ENCODE data around the gene CCHCR1.

The CCHCR1 gene

GRCh38 chr6:31129130-31129529 is 28.5 kb downstream of the CCHCR1 start:
- Histone ChIP-seq H3K27me3 (ENCODE audit: insufficient read depth, poor library complexity, severe bottlenecking) (peaks cover 5% of the 10 kb centered on the region), H3K4me3 (replicated peaks; ENCODE audit: insufficient read depth, low read length) (no peak overlapping the region), H3K27ac (replicated peaks) (no peak overlapping the region)
- TF ChIP-seq SPI1 (IDR thresholded peaks at IDR 0.05; ENCODE audit: borderline replicate concordance, low read depth) = no peak
- no peak for TF ChIP-seq REST (IDR thresholded peaks at IDR 0.05; ENCODE audit: insufficient replicate concordance, low read depth)
- no peak for TF ChIP-seq CTCF (IDR thresholded peaks at IDR 0.05; ENCODE audit: insufficient read depth, low read length)
- no peak for TF ChIP-seq POLR2AphosphoS5 (IDR thresholded peaks at IDR 0.05; ENCODE audit: low read depth)
- TF ChIP-seq GABPA (IDR thresholded peaks at IDR 0.05; ENCODE audit: low read depth) = no peak
- no peak for DNase-seq (ENCODE audit: low read depth in 1 of 2, low spot score in 1 of 2)

GRCh38 chr6:31128093-31128676 is 29.4 kb downstream of the CCHCR1 start:
- TF ChIP-seq CTCF (IDR thresholded peaks at IDR 0.05; ENCODE audit: insufficient read depth, low read length) (peak; percentile 84), SPI1 (IDR thresholded peaks at IDR 0.05; ENCODE audit: borderline replicate concordance, low read depth) (no peak), POLR2AphosphoS5 (IDR thresholded peaks at IDR 0.05; ENCODE audit: low read depth) (no peak), REST (IDR thresholded peaks at IDR 0.05; ENCODE audit: insufficient replicate concordance, low read depth) (no peak), GABPA (IDR thresholded peaks at IDR 0.05; ENCODE audit: low read depth) (no peak)
- Histone ChIP-seq H3K27ac (replicated peaks) (no peak overlapping the region), H3K4me3 (replicated peaks; ENCODE audit: insufficient read depth, low read length) (no peak overlapping the region), H3K27me3 (ENCODE audit: insufficient read depth, poor library complexity, severe bottlenecking) (peaks cover 5% of the 10 kb centered on the region)
- peak; percentile 17 to 40 for DNase-seq (ENCODE audit: low read depth in 1 of 2, low spot score in 1 of 2)

GRCh38 chr6:31126396-31127175 is 31.0 kb downstream of the CCHCR1 start:
- TF ChIP-seq CTCF (IDR thresholded peaks at IDR 0.05; ENCODE audit: insufficient read depth, low read length) (no peak), GABPA (IDR thresholded peaks at IDR 0.05; ENCODE audit: low read depth) (no peak), SPI1 (IDR thresholded peaks at IDR 0.05; ENCODE audit: borderline replicate concordance, low read depth) (no peak), POLR2AphosphoS5 (IDR thresholded peaks at IDR 0.05; ENCODE audit: low read depth) (no peak), REST (IDR thresholded peaks at IDR 0.05; ENCODE audit: insufficient replicate concordance, low read depth) (no peak)

More at GRCh38 chr6:31126396-31127175, 31.0 kb downstream of the CCHCR1 start:
- H3K27me3 ChIP-seq (ENCODE audit: insufficient read depth, poor library complexity, severe bottlenecking) = peaks cover 5% of the 10 kb centered on the region
- H3K27ac ChIP-seq (replicated peaks) = no peak overlapping the region
- H3K4me3 ChIP-seq (replicated peaks; ENCODE audit: insufficient read depth, low read length) = no peak overlapping the region
- no peak for DNase-seq (ENCODE audit: low read depth in 1 of 2, low spot score in 1 of 2)
